Activated CD4-positive, alpha-beta T cell treated with anti-CD3 and anti-CD28 coated beads, Interleukin-2, amount 50 U/mL, for 1 hour (primary cell): Measurements from ENCODE around the gene DCST1.
"Not testable (repeated sequence)": the region's sequence is repeated elsewhere in the genome, so short reads cannot be mapped to it uniquely, and the experiment has no call there.

ENCODE experiments used
- DNase-seq: peaks from one replicate; pipeline ENCODE4 v3.0.0-alpha.2; 2020

The DCST1 gene, protein sequence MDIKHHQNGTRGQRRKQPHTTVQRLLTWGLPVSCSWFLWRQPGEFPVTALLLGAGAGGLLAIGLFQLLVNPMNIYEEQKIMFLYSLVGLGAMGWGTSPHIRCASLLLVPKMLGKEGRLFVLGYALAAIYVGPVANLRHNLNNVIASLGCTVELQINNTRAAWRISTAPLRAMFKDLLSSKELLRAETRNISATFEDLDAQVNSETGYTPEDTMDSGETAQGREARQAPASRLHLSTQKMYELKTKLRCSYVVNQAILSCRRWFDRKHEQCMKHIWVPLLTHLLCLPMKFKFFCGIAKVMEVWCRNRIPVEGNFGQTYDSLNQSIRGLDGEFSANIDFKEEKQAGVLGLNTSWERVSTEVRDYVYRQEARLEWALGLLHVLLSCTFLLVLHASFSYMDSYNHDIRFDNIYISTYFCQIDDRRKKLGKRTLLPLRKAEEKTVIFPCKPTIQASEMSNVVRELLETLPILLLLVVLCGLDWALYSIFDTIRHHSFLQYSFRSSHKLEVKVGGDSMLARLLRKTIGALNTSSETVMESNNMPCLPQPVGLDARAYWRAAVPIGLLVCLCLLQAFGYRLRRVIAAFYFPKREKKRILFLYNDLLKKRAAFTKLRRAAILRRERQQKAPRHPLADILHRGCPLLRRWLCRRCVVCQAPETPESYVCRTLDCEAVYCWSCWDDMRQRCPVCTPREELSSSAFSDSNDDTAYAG

GRCh38 chr1:155033524-155033923 is at the start of gene DCST1, which contains the start of gene DCST2:
Gene DCST1 (plus strand): TSS chr1:155033824. CDS start chr1:155034037, 213 bp downstream.
Gene DCST2 (minus strand): TSS chr1:155033781. CDS start chr1:155033701, 80 bp downstream.
- DNase-seq: no peak

DNA sequence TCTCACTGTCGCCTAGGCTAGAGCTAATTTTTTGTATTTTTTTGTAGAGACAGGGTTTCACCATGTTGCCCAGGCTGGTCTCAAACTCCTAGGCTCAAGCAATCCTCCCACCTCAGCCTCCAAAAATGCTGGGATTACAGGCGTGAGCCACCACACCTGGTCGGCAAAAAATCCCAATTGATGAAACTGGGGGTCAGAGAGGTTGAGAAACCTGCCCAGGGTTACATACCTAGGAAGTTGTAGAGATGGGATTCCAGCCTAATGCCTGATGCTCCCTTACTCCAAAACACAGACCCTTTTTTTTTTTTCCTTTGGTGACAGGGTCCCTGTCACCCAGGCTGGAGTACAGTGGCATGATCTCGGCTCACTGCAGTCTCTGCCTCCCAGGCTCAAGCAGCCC is 46.9 kb upstream of the DCST1 start:
- DNase-seq: not testable (repeated sequence)

DNA sequence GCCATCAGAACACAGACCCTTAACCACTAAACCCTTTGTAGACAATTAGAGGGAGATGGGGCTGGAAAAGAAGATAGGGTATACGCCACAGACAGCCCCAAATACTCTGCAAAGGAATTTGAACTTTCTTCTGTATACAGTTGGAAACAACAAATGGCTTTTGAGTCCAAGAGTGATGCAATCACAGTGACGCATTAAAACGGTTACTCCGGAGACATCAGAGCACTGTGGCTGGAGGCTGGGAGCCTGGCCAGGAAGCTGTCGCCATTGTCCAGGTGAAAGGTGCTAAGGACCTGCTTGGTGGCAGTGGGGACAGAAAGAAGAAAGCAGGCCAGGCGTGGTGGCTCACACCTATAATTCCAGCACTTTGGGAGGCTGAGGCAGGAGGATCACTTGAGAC is 46.3 kb upstream of the DCST1 start:
- no peak for DNase-seq

DNA sequence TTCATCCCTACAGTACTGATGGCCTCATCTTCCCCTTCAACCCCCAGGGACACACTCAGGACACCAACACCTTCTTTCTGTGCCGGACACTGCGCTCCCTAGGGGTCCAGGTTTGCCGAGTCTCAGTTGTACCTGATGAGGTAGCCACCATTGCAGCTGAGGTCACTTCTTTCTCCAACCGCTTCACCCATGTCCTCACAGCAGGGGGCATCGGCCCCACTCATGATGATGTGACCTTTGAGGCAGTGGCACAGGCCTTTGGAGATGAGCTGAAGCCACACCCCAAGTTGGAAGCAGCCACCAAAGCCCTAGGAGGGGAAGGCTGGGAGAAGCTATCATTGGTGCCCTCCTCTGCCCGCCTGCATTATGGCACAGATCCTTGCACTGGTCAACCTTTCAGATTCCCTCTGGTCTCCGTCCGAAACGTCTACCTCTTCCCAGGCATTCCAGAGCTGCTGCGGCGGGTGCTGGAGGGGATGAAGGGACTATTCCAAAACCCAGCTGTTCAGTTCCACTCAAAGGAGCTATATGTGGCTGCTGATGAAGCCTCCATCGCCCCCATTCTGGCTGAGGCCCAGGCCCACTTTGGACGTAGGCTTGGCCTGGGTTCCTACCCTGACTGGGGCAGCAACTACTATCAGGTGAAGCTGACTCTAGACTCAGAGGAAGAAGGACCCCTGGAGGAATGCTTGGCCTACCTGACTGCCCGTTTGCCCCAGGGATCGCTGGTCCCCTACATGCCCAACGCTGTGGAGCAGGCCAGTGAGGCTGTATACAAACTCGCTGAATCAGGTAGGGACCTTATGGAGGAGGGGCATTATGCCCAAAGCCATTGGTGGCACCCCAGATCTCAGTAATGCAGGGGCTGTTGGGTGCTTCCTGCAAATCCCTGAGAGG is 45.3 kb upstream of the DCST1 start:
- no peak for DNase-seq

DNA sequence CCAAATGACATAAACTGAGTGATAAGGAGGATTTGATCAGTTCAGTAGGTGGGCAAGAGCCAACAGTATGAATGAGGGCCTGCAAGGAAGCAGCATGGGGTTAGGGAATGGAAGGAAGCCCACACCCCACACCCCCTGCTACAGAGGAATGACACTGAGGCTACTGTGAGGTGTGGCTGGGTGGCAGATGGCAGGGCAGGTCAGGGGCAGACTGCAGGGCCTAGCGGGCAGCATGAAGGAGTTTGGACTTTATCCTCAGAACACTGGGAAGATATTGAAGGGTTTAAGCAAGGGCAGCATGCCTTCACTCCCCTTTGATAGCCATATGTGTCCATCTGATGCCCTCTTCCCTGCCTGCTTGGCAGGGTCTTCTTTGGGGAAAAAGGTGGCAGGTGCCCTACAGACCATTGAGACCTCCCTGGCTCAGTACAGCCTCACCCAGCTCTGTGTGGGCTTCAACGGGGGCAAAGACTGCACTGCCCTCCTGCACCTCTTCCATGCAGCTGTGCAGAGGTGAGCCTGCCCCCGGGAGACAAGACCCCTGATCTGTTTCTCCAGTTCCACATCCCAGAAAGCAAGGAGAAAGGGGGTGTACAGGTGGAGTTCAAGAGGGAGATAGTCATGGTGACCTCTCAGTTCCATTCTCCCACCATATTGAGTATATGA is 44.3 kb upstream of the DCST1 start:
- no peak for DNase-seq

GRCh38 chr1:154990276-154990675 is 43.3 kb upstream of the DCST1 start:
- DNase-seq: no peak

DNA sequence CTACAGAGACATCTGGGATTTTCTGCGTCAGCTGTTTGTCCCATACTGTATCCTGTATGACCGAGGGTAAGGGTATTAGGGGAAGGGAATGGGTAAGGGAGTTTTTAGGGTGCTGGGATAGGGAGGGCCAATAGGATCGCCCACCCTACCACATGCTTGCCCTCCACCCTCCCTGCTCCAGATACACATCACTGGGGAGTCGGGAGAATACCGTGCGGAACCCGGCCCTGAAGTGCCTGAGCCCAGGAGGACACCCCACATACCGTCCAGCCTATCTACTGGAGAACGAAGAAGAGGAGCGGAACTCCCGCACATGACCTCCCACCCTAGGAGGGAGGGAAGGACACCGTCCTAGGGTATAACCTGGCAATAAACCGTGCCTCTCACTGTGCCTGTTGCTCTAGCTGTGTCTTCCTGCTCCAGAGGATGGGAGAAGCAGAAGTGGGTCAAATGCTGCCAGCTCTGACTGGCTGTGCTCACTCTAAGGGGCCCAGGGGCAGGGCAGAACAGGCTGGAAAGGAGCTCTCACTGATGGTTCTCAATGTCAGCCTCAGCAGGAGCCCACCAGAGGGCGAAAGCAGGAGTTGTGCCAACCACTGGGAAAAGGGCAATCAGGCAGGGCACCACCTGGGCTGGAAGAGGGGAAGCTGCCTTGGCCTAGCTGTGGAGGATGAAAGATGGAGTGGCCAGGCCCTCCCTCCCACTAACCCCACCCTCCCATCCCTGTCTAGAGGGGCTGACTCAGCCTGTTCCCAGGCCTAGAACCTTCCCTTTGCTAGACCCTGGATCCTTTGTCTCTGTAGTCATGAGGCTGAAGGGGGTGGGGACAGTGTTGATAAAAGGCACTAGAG is 40.7 kb upstream of the DCST1 start:
- no peak for DNase-seq

DNA sequence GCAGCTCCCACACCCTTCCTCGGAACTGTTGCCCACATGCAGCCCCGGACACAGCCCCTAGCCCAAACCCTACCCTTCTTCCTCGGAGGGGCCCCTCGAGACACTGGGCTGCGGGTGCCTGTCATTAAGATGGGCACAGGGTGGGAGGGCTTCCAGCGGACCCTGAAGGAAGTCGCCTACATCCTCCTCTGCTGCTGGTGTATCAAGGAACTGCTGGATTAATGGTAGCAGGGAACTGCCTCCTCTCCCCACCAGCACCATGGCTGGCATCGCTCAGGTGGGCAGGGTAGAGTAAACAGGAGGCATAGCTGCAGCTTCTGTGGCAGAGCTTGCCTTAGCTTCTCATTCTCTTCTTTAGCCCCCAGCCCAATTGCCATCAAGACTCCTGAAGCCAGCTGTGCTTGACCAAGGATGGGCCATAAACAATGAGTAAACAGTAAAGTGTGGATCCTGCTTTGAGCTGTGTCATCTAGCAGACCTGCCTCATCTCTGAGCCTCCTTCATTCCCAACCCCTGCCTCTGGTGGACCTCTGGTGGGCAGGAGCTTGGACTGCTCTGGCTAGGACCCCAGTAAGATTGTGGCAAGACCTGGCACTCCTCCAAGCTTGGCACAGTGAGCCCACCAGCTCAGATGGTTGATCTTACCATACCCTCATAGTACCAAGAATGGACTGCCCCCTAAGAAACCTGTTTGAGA is 39.9 kb upstream of the DCST1 start, which contains the start of gene LENEP:
Gene LENEP, plus strand, starts transcription at position 15 of the 697 bp plus-strand sequence. Its CDS starts 22 bp downstream, at position 37.
- DNase-seq: no peak

DNA sequence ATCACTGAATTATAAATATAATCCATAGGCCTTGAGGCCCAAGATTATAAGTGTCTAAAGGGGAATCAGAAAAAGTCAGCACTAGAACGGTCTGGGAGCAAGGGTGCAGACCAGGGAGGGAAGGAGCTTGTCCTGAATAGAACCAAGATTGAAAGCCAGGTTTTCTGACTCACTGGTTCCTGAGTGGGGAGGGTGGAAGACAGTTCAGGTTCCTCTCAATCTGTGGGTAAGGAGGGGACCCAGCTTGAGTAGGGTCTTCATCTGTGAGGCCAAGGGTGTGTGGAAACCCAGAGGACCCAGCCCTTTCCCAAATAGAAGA is 39.4 kb upstream of the DCST1 start:
- DNase-seq: no peak

DNA sequence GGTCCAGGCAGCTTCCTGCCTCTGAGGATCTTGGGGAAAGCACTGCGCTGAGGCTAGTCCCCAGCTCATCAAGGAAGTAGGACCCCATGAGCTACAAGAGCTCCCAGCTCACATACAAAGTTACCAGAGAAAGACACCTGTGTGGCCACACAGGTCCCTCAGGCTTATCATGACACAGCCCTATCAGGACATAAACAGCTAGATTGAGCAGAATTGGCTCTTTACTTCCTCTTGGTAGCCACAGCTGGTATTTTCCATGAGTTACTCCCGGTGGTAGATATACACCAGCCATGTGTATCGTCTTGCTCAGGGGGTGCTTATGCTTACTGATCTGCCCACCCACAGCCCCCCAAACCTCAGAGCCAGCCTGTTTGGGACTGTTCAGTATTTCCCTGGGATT is 39.0 kb upstream of the DCST1 start:
- no peak for DNase-seq

DNA sequence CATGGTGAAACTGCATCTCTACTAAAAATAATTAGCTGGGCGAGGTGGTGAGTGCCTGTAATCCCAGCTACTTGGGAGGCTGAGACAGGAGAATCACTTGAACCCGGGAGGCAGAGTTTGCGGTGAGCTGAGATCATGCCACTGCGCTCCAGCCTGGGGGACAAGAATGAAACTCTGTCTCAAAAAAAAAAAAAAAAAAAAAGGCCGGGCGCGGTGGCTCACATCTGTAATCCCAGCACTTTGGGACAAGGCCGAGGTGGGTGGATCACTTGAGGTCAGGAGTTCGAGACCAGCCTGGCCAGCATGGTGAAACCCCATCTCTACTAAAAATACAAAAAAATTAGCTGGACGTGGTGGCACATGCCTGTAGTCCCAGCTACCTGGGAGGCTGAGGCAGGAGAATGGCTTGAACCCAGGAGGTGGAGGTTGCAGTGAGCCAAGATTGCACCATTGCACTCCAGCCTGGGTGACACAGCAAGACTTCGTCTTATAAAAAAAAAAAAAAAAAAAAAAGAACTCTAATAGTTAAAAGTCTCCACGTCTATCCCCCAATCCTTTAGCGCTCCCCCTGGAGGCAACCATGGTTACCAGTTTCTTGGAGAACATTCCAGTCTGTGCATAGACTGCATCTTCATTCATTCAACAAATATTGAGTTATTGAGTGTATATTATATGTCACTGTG is 38.2 kb upstream of the DCST1 start:
- DNase-seq: not testable (repeated sequence)

- DNase-seq: no peak
These were observed 36.5 kb upstream of the DCST1 start for GRCh38 chr1:154996966-154997701.

- no peak for DNase-seq
These were observed 35.3 kb upstream of the DCST1 start for GRCh38 chr1:154998201-154998780.

- peak; percentile 70 for DNase-seq
These were observed 34.6 kb upstream of the DCST1 start for GRCh38 chr1:154998818-154999570.

DNA sequence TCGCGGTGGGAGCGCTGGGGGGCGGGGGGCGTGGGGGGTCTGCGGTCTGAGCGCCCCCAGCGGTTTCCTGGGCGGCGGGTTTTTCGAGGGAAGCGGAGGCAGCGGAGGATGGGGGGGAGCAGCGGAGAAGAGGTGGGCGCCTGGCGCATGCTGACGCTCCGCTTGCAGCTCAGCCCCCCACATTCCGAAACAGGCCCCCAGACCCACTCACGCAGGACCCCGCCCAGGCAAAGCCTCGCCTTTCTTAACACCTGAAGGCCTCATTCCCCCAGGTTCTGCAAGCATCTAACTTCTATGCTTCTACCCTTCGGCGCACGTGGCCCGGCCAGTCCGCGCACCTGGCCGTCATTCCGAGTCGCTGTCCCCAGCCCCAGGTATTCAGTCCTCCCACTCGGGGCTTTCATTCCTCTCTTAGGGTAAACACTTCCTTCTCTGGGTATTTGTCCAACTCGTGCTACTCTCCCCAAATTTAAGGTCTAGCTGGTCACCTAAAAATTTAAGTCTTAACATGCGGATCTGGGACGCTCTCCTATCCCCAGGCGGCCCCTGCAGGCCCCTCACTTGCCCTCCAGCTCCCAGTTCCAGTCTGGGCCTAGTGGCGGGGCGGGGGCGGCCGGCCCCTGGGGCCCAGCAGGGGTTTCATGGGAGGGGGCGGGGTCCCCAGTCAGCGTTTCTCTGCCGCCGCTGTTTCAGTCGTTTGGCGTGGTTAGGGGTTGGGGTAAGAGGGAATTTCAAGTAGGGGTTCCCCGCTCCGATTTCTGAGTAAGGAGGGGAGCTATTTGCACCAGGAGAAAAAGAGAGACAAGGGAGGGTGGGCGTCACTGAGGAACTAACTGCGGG is 33.8 kb upstream of the DCST1 start:
- DNase-seq: no peak

GRCh38 chr1:155000411-155000725 is 33.3 kb upstream of the DCST1 start:
- no peak for DNase-seq

- DNase-seq: peak; percentile 79
These were observed 32.7 kb upstream of the DCST1 start for GRCh38 chr1:155000726-155001424.
